Measurements from ENCODE around the gene SLC47A1.
"Not testable (repeated sequence)": the region's sequence is repeated elsewhere in the genome, so short reads cannot be mapped to it uniquely, and the experiment has no call there.

SLC47A1 gene

GRCh38 chr17:19558946-19559345, 25.3 kb downstream of the SLC47A1 start:
- no peak for DNase-seq

- DNase-seq = no peak
Measured at GRCh38 chr17:19561697-19562318, 28.2 kb downstream of the SLC47A1 start.

- no peak for DNase-seq
Measured at GRCh38 chr17:19565817-19566575, 32.3 kb downstream of the SLC47A1 start.

GRCh38 chr17:19567216-19568015, 33.8 kb downstream of the SLC47A1 start:
- no peak for DNase-seq

GRCh38 chr17:19568016-19568350, 34.3 kb downstream of the SLC47A1 start:
- DNase-seq = no peak

GRCh38 chr17:19569785-19570543, 36.3 kb downstream of the SLC47A1 start:
- no peak for DNase-seq

- DNase-seq = no peak
Measured at GRCh38 chr17:19570544-19571062, 36.9 kb downstream of the SLC47A1 start.

GRCh38 chr17:19573075-19573474, 39.4 kb downstream of the SLC47A1 start:
- no peak for DNase-seq

GRCh38 chr17:19574956-19575355, 41.3 kb downstream of the SLC47A1 start:
- DNase-seq = no peak

- DNase-seq = no peak
Measured at GRCh38 chr17:19578545-19578944, 44.9 kb downstream of the SLC47A1 start.

GRCh38 chr17:19579192-19579761, 45.6 kb downstream of the SLC47A1 start:
- DNase-seq = no peak

GRCh38 chr17:19579867-19580565, 46.4 kb downstream of the SLC47A1 start:
- DNase-seq = no peak

- not testable (repeated sequence) for DNase-seq
Measured at GRCh38 chr17:19580566-19580920, 46.9 kb downstream of the SLC47A1 start.

- DNase-seq = not testable (repeated sequence)
Measured at GRCh38 chr17:19582152-19582551, 48.5 kb downstream of the SLC47A1 start.

GRCh38 chr17:19583871-19584270, 50.2 kb downstream of the SLC47A1 start:
- DNase-seq = no peak

GRCh38 chr17:19590451-19590850, 56.8 kb downstream of the SLC47A1 start:
- no peak for DNase-seq

- DNase-seq = no peak
Measured at GRCh38 chr17:19590912-19591551, 57.4 kb downstream of the SLC47A1 start.

GRCh38 chr17:19592316-19592715, 58.7 kb downstream of the SLC47A1 start:
- no peak for DNase-seq

GRCh38 chr17:19596869-19597268, 63.2 kb downstream of the SLC47A1 start:
- no peak for DNase-seq

- DNase-seq = no peak
Measured at GRCh38 chr17:19610311-19610710, 76.7 kb downstream of the SLC47A1 start.

GRCh38 chr17:19610879-19611278, 77.2 kb downstream of the SLC47A1 start:
- no peak for DNase-seq

Data from HCEC 1CT (cell line).